Measurements from ENCODE around the gene HSPA4. TPM values are rescaled to one million over a fixed set of nuclear protein-coding genes. Genes with fewer than 3 reads are reported as not detected.

HSPA4 gene
- total and polyA plus RNA-seq, 2 experiments from 2014 or later: 340 to 343 TPM

DNA sequence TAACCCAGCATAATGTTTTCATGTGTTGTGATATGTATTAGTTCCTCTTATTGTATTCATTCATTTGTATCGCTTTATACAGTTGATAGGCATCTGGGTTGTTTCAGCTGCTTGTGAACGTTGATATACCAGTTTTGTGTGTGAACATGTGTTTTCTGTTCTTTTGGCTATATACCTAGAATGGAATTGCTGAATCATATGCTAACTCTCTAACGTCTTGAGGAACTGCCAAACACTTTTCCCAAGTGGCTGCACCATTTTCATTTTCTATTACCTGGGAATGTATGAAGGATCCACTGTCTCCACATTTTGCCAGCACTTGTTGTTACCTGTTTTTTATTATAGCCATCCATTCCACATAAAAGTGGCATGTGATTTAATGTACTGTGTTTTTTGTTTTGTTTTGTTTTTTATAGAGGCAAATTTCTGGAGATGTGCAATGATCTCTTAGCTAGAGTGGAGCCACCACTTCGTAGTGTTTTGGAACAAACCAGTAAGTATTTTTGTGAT, 34.6 kb downstream of the HSPA4 start (continued):
- TF ChIP-seq, protein P1, sequence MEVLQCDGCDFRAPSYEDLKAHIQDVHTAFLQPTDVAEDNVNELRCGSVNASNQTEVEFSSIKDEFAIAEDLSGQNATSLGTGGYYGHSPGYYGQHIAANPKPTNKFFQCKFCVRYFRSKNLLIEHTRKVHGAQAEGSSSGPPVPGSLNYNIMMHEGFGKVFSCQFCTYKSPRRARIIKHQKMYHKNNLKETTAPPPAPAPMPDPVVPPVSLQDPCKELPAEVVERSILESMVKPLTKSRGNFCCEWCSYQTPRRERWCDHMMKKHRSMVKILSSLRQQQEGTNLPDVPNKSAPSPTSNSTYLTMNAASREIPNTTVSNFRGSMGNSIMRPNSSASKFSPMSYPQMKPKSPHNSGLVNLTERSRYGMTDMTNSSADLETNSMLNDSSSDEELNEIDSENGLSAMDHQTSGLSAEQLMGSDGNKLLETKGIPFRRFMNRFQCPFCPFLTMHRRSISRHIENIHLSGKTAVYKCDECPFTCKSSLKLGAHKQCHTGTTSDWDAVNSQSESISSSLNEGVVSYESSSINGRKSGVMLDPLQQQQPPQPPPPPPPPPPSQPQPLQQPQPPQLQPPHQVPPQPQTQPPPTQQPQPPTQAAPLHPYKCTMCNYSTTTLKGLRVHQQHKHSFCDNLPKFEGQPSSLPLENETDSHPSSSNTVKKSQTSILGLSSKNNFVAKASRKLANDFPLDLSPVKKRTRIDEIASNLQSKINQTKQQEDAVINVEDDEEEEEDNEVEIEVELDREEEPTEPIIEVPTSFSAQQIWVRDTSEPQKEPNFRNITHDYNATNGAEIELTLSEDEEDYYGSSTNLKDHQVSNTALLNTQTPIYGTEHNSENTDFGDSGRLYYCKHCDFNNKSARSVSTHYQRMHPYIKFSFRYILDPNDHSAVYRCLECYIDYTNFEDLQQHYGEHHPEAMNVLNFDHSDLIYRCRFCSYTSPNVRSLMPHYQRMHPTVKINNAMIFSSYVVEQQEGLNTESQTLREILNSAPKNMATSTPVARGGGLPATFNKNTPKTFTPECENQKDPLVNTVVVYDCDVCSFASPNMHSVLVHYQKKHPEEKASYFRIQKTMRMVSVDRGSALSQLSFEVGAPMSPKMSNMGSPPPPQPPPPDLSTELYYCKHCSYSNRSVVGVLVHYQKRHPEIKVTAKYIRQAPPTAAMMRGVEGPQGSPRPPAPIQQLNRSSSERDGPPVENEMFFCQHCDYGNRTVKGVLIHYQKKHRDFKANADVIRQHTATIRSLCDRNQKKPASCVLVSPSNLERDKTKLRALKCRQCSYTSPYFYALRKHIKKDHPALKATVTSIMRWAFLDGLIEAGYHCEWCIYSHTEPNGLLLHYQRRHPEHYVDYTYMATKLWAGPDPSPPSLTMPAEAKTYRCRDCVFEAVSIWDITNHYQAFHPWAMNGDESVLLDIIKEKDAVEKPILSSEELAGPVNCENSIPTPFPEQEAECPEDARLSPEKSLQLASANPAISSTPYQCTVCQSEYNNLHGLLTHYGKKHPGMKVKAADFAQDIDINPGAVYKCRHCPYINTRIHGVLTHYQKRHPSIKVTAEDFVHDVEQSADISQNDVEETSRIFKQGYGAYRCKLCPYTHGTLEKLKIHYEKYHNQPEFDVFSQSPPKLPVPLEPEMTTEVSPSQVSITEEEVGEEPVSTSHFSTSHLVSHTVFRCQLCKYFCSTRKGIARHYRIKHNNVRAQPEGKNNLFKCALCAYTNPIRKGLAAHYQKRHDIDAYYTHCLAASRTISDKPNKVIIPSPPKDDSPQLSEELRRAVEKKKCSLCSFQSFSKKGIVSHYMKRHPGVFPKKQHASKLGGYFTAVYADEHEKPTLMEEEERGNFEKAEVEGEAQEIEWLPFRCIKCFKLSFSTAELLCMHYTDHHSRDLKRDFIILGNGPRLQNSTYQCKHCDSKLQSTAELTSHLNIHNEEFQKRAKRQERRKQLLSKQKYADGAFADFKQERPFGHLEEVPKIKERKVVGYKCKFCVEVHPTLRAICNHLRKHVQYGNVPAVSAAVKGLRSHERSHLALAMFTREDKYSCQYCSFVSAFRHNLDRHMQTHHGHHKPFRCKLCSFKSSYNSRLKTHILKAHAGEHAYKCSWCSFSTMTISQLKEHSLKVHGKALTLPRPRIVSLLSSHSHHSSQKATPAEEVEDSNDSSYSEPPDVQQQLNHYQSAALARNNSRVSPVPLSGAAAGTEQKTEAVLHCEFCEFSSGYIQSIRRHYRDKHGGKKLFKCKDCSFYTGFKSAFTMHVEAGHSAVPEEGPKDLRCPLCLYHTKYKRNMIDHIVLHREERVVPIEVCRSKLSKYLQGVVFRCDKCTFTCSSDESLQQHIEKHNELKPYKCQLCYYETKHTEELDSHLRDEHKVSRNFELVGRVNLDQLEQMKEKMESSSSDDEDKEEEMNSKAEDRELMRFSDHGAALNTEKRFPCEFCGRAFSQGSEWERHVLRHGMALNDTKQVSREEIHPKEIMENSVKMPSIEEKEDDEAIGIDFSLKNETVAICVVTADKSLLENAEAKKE (CRISPR knock-in tag; IDR thresholded peaks at IDR 0.05): no peak
- TF ChIP-seq CREB1 (CRISPR knock-in tag; IDR thresholded peaks at IDR 0.05; ENCODE audit: low read depth): no peak
- TF ChIP-seq ZNF114 (CRISPR knock-in tag; IDR thresholded peaks at IDR 0.05): no peak
- no peak for TF ChIP-seq ZNF331 (CRISPR knock-in tag; IDR thresholded peaks at IDR 0.05; ENCODE audit: low read depth)
- no peak for TF ChIP-seq NANOG (IDR thresholded peaks at IDR 0.05; ENCODE audit: borderline replicate concordance)
- TF ChIP-seq POLR2AphosphoS5 (IDR thresholded peaks at IDR 0.05; ENCODE audit: low read depth): no peak
- no peak for TF ChIP-seq STAT1 (IDR thresholded peaks at IDR 0.05; ENCODE audit: unreplicated experiment)
- no peak for TF ChIP-seq ETS1 (IDR thresholded peaks at IDR 0.05)

DNA sequence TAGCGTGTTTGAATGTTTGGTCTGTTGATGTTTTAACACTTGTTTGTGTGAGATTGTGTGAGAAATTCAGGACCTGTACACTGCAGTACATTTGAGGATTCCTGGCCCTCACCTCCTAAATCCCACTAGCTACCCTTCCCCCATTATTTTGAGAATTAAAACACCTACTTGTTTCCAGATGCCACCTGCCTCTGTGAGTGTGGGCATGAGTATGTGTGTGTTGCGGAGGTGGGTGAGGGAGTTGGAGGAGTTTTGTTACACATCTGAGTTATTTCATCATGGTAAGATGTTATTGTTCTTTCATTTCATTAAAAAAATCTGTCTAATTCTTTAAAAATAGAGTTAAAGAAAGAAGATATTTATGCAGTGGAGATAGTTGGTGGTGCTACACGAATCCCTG, 36.3 kb downstream of the HSPA4 start:
- H2AFZ ChIP-seq: no peak overlapping the region
- DNase-seq (ENCODE audit: low spot score) (no peak), ATAC-seq (no peak)
- peaks cover 91% of the 10 kb centered on the region for H3K36me3 Mint-ChIP-seq (ENCODE audit: low read depth)
- no peaks in the 10 kb centered on the region; the same call in 2 of the 3 replicates for H3K9me3 Mint-ChIP-seq
- no peaks in the 10 kb centered on the region for H3K9me2 ChIP-seq (ENCODE audit: insufficient read depth)
- TF ChIP-seq ETS1 (IDR thresholded peaks at IDR 0.05) (no peak), EZH2phosphoT487 (IDR thresholded peaks at IDR 0.05; ENCODE audit: unreplicated experiment) (peak; percentile 26)
- H3K4me2 ChIP-seq: no peak overlapping the region
- H3K4me1 Mint-ChIP-seq: no peaks in the 10 kb centered on the region
- H3K4me3 ChIP-seq: no peak overlapping the region
- peaks cover 3% of the 10 kb centered on the region for H3K27me3 Mint-ChIP-seq (ENCODE audit: insufficient read depth, low read depth, poor library complexity)
- H3F3A ChIP-seq (replicated peaks; ENCODE audit: low read depth): peaks cover 10% of the 10 kb centered on the region
- no peaks in the 10 kb centered on the region for H3K27me3 ChIP-seq (ENCODE audit: insufficient read depth)
- H3K4me3 Mint-ChIP-seq: no peak overlapping the region
- peaks cover 54% of the 10 kb centered on the region for H3K79me2 ChIP-seq (replicated peaks; ENCODE audit: insufficient read depth)
- H3K36me3 ChIP-seq (ENCODE audit: insufficient read depth): peaks cover 56% of the 10 kb centered on the region
- no peaks in the 10 kb centered on the region for H3K4me1 ChIP-seq (ENCODE audit: insufficient read depth)
- H4K20me1 ChIP-seq (replicated peaks; ENCODE audit: insufficient read depth): peaks cover 35% of the 10 kb centered on the region
- peak overlapping the region; percentile 15; the same call in 1 of the 2 replicates for H3K27ac Mint-ChIP-seq
- H3K27ac ChIP-seq (ENCODE audit: low read depth): no peak overlapping the region
